H1 (cell line): ENCODE measurements around the gene ZSCAN5A. TPM values are rescaled to one million over a fixed set of nuclear protein-coding genes. Genes with fewer than 3 reads are reported as not detected.

ENCODE experiments used
- ASH2L ChIP-seq: fragments of 200-600, 300-600 bp; sonication (generic); IDR thresholded peaks from one replicate; pipeline ENCODE4 v1.7.1; 2017; ENCODE audit warnings: low read length
- CEBPB ChIP-seq: IDR thresholded peaks from 2 replicates; pipeline ENCODE4 v1.6.1; 2012; ENCODE audit warnings: low read depth, low read length
- EGR1 ChIP-seq: IDR thresholded peaks from 2 replicates; pipeline ENCODE4 v1.6.1; 2011; ENCODE audit warnings: low read depth, low read length, borderline replicate concordance
- HDAC6 ChIP-seq: IDR thresholded peaks from one replicate; pipeline ENCODE4 v1.7.1; 2012; ENCODE audit warnings: low read depth, mild to moderate bottlenecking, inconsistent platforms, low read length, moderate library complexity
- JUN ChIP-seq: IDR thresholded peaks from 2 replicates; pipeline ENCODE4 v1.6.1; 2011; ENCODE audit warnings: low read depth, mild to moderate bottlenecking, improper control_type of control experiment, low read length
- MAFK ChIP-seq: IDR thresholded peaks from 2 replicates; pipeline ENCODE4 v1.6.1; 2012; ENCODE audit warnings: low read depth, mild to moderate bottlenecking, improper control_type of control experiment, low read length
- POLR2AphosphoS5 ChIP-seq: IDR thresholded peaks from 2 replicates; pipeline ENCODE4 v1.6.1; 2011; ENCODE audit warnings: low read depth, low read length
- TEAD4 ChIP-seq: IDR thresholded peaks from 2 replicates; pipeline ENCODE4 v1.6.1; 2012; ENCODE audit warnings: low read depth, low read length, inconsistent platforms, mixed read lengths
- polyA plus RNA-seq, 7 experiments: library from polyadenylated mRNA; depleted of rRNA in 3 of 7; stranded (reverse) in 5 of 7; unstranded in 2 of 7; fragments of >200 nt in 5 of 7; fragments of 200-250 nt in 2 of 7; gene quantifications; 1 replicate in 5 of 7; 2 replicates in 1 of 7; 4 replicates in 1 of 7; pipeline versions ENCODE4 v1.2.1 to v1.2.3, GENCODE V29; 2011 to 2013; ENCODE audit warnings: missing spikeins in 2 of 7, mixed read lengths in 2 of 7
- total RNA-seq: library from RNA; stranded (reverse); fragmentation: NEBNext Ultra II Directional; extraction: Animal tissue kit (Norgen Biotek cat#: 25700); gene quantifications from 2 replicates; pipeline ENCODE4 v1.2.1, GENCODE V29; 2021
- TF ChIP-seq, protein P1 (sequence below): fragments of 300-600 bp; sonication (generic); IDR thresholded peaks from 2 replicates; pipeline ENCODE4 v1.7.1; 2012; ENCODE audit warnings: low read length, moderate library complexity, mild to moderate bottlenecking, inconsistent platforms; ENCODE audit not compliant: insufficient replicate concordance
- TF ChIP-seq, protein P2 (sequence below): IDR thresholded peaks from 2 replicates; pipeline ENCODE4 v1.6.1; 2012; ENCODE audit warnings: low read length, inconsistent platforms

ZSCAN5A gene
- total and polyA plus RNA-seq, 2 of the 8 experiments (the other 6 are each of a cell fraction or from before 2014, with no cell fraction given) = 8.6 to 11.0 TPM

- TF ChIP-seq, protein P1, sequence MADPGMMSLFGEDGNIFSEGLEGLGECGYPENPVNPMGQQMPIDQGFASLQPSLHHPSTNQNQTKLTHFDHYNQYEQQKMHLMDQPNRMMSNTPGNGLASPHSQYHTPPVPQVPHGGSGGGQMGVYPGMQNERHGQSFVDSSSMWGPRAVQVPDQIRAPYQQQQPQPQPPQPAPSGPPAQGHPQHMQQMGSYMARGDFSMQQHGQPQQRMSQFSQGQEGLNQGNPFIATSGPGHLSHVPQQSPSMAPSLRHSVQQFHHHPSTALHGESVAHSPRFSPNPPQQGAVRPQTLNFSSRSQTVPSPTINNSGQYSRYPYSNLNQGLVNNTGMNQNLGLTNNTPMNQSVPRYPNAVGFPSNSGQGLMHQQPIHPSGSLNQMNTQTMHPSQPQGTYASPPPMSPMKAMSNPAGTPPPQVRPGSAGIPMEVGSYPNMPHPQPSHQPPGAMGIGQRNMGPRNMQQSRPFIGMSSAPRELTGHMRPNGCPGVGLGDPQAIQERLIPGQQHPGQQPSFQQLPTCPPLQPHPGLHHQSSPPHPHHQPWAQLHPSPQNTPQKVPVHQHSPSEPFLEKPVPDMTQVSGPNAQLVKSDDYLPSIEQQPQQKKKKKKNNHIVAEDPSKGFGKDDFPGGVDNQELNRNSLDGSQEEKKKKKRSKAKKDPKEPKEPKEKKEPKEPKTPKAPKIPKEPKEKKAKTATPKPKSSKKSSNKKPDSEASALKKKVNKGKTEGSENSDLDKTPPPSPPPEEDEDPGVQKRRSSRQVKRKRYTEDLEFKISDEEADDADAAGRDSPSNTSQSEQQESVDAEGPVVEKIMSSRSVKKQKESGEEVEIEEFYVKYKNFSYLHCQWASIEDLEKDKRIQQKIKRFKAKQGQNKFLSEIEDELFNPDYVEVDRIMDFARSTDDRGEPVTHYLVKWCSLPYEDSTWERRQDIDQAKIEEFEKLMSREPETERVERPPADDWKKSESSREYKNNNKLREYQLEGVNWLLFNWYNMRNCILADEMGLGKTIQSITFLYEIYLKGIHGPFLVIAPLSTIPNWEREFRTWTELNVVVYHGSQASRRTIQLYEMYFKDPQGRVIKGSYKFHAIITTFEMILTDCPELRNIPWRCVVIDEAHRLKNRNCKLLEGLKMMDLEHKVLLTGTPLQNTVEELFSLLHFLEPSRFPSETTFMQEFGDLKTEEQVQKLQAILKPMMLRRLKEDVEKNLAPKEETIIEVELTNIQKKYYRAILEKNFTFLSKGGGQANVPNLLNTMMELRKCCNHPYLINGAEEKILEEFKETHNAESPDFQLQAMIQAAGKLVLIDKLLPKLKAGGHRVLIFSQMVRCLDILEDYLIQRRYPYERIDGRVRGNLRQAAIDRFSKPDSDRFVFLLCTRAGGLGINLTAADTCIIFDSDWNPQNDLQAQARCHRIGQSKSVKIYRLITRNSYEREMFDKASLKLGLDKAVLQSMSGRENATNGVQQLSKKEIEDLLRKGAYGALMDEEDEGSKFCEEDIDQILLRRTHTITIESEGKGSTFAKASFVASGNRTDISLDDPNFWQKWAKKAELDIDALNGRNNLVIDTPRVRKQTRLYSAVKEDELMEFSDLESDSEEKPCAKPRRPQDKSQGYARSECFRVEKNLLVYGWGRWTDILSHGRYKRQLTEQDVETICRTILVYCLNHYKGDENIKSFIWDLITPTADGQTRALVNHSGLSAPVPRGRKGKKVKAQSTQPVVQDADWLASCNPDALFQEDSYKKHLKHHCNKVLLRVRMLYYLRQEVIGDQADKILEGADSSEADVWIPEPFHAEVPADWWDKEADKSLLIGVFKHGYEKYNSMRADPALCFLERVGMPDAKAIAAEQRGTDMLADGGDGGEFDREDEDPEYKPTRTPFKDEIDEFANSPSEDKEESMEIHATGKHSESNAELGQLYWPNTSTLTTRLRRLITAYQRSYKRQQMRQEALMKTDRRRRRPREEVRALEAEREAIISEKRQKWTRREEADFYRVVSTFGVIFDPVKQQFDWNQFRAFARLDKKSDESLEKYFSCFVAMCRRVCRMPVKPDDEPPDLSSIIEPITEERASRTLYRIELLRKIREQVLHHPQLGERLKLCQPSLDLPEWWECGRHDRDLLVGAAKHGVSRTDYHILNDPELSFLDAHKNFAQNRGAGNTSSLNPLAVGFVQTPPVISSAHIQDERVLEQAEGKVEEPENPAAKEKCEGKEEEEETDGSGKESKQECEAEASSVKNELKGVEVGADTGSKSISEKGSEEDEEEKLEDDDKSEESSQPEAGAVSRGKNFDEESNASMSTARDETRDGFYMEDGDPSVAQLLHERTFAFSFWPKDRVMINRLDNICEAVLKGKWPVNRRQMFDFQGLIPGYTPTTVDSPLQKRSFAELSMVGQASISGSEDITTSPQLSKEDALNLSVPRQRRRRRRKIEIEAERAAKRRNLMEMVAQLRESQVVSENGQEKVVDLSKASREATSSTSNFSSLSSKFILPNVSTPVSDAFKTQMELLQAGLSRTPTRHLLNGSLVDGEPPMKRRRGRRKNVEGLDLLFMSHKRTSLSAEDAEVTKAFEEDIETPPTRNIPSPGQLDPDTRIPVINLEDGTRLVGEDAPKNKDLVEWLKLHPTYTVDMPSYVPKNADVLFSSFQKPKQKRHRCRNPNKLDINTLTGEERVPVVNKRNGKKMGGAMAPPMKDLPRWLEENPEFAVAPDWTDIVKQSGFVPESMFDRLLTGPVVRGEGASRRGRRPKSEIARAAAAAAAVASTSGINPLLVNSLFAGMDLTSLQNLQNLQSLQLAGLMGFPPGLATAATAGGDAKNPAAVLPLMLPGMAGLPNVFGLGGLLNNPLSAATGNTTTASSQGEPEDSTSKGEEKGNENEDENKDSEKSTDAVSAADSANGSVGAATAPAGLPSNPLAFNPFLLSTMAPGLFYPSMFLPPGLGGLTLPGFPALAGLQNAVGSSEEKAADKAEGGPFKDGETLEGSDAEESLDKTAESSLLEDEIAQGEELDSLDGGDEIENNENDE = no peak
- TF ChIP-seq TEAD4 (no peak), POLR2AphosphoS5 (no peak), HDAC6 (no peak), CEBPB (no peak), EGR1 (no peak), JUN (no peak), ASH2L (no peak), MAFK (no peak)
- TF ChIP-seq, protein P2, sequence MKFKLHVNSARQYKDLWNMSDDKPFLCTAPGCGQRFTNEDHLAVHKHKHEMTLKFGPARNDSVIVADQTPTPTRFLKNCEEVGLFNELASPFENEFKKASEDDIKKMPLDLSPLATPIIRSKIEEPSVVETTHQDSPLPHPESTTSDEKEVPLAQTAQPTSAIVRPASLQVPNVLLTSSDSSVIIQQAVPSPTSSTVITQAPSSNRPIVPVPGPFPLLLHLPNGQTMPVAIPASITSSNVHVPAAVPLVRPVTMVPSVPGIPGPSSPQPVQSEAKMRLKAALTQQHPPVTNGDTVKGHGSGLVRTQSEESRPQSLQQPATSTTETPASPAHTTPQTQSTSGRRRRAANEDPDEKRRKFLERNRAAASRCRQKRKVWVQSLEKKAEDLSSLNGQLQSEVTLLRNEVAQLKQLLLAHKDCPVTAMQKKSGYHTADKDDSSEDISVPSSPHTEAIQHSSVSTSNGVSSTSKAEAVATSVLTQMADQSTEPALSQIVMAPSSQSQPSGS = no peak
Measured at GRCh38 chr19:56321254-56321988, 6.8 kb upstream of the ZSCAN5A start (continued).
